Activated T-cell treated with anti-CD3 and anti-CD28 coated beads for 4 hours (primary cell): ENCODE data around the gene ERP29.

Source experiments
- DNase-seq: peaks from one replicate; pipeline ENCODE4 v3.0.0-alpha.2; 2020

The ERP29 gene

GRCh38 chr12:112046003-112046402, 32.8 kb downstream of the ERP29 start:
- no peak for DNase-seq

GRCh38 chr12:112049351-112049750, 36.1 kb downstream of the ERP29 start:
- DNase-seq: no peak

GRCh38 chr12:112061137-112061536, 47.9 kb downstream of the ERP29 start:
- DNase-seq: no peak

- no peak for DNase-seq
Measured at GRCh38 chr12:112063273-112063672, 50.0 kb downstream of the ERP29 start.

GRCh38 chr12:112066566-112066965, 53.3 kb downstream of the ERP29 start:
- DNase-seq: no peak
